Limb (tissue), 2 donors: ENCODE data around the gene CNGA1.
"Not testable (repeated sequence)": the region's sequence is repeated elsewhere in the genome, so short reads cannot be mapped to it uniquely, and the experiment has no call there.

Experiments
- DNase-seq, 2 donors: peaks; one replicate each; pipeline ENCODE4 v3.0.0-alpha.2; 2016; ENCODE audit errors: extremely low spot score in 2 of 2

The CNGA1 gene

DNA sequence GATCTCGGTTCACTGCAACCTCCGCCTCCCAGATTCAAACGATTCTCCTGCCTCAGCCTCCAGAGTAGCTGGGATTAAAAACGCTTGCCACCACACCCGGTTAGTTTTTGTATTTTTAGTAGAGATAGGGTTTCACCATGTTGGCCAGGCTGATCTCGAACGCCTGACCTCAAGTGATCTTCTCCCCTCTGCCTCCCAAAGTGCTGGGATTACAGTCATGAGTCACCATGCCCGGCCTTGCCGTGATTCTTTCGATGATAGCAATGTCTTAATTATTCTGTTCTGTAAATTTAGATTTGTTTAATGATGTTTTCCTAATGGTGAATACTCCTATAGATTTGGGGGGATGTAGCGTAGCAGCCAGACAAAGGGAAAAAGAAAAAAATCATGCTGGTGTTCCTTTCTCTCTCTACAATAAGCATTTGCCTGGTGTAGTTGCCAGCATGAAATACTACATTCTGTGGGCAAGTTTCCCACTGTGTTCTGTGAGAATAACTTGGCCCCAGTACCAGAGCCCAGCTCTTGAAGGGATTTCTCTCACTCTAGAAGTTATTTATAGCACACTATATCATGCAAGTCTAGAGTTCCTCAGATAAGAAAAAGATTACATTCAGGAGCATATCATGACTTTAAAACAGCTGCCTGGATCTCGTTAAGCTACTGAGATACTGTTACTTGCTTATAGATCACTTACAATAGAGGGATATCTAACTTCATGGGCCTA is 15.5 kb upstream of the CNGA1 start:
- peak in 1 of 2 donors; percentile 27 for DNase-seq

DNA sequence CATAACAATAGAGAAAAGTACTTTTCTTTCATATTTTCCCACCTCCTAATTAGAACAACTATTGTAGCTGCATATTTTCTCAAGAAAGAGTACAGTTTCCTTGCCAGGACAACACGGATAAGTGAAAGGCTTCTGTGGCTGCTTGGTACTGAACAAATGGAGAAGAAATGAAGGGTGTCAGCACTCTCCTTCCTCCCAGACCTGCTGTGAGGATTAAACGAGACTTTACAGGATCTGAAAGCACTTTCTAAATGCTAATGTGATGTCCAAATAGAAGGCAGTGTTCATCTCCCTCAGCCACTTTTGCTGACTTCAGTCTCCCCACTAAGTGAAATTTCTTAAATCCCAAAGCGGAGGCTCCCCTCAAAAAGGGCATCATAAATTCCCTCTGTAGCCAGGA is 14.0 kb upstream of the CNGA1 start:
- no peak for DNase-seq

DNA sequence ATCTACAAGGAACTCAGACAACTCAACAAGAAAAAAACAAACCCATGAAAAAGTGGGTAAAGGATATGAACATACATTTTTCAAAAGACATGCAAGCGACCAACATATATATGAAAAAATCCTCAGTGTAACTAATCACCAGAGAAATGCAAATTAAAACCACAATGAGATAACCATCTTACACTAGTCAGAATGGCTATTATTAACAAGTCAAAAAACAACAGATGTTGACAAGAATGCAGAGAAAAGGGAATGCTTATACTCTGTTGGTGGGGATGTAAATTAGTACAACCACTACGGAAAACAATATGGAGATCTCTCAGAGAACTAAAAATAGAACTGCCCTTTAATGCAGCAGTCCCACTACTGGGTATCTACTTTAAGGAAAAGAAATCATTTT is 12.2 kb upstream of the CNGA1 start:
- DNase-seq, result no peak

DNA sequence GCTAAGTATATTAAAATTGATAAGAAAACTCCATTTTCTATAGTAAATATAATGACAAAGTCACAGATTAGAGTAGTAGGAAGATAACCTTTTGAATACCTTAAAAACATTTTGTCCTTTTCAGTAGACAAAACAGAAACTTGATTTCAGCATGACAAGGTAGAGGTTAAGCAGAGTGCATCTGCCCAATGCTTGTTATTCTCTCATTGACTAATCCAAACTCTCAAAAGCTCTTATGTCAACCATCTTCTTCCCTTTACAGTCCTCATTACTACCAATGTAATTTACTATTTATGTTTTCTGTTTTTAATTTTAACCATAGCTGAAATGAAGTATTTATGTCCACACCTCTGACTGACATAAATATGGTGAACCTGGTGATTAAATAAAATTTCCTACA is 11.2 kb upstream of the CNGA1 start:
- DNase-seq, result no peak

DNA sequence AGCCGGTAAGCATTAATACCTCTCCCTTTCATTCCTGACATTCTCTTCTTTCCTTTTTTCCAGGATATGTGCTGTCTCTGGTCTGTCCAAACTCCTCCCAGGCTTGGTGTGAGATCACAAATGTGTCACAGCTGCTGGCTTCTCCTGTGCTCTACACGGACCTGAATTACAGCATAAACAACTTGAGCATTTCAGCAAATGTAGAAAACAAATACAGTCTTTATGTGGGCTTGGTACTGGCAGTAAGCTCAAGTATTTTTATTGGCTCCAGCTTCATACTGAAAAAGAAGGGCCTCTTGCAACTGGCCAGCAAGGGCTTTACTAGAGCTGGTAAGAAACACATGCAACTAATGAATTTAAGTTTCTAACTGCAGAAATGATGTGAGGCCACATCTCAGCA is 8.5 kb upstream of the CNGA1 start:
- peak in 1 of 2 donors; percentile 49 for DNase-seq

DNA sequence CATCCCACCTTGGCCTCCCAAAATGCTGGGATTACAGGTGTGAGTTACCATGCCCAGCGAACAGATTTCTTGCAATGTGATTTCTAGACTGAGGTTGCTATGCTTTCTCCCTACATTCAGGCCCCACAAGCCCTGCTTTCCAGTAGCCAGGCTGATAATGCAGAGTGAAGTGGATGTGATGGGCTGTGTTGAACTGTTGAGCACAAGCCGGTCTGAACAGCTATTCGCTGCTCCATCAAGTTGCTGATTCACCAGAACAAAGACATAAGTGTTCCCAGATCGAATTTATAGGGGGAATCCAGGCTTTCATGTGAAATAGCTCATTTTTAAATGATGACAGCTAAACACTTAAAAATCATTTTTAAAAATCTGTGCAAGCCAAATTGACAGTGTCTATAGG is 8.0 kb upstream of the CNGA1 start:
- DNase-seq, result peak in 1 of 2 donors; percentile 7

DNA sequence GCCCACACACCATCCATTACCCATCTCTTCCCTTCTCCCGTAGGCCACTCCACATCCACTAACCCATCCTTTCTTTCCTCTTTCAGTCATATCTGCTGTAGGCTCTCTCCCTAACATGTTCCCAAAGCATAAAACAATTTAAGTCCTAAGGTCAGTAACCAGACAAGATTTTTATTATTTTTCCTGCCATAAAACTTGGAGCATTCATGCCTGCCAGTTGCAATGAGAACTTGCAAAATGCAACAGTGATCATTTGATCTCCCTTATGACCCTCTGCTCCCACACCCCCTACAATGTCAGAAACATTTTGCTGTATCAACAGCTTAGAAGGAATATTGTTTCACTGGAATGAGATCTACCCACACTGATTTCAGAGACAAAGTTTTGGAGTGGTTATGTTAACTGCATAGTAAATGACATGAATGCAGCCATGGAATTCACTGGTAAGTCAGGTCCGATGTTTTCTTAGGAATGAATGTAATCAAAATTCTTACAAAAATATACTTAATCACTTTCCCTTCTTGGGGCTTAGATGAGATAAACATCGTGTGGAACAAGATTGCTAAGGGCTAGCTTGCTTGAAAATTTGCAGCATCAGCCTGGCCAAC is 5.8 kb upstream of the CNGA1 start:
- no peak for DNase-seq

DNA sequence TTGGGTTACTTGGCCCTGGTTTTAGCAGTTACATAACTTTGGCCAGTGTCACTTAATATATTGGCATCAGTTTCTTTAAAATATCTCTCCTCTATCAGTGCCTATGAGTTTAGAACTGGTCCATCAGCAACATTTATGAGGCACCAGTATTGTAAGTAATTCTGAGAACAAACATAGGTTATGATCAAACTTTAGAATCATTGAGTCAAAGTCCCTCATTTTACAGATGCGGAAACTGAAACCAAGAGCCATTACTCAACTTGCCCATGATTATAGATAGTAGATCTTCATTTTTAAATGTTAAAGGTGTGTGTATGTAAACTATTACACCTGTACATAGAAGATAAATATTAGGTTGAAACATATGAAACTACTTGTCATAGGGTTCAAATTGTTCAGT is 4.6 kb upstream of the CNGA1 start:
- DNase-seq, result no peak

DNA sequence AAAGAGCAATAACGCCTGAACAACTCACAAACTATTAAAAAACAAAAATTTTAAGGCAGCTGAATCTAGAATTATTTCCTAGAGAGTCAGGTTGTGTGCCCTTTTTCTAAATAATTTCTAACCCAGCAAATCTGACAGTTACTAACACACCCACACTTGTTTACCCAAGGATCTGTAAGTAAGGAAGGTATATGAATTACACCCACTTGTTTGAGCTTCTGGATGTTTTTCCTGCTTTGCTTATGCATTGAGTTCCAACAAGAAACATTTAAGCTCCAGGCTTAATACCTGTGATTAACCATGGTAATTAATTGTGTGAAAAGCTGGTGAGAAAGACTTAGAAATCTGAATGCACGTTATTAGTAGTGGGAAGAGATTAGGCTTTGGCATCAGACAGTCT is 1.6 kb upstream of the CNGA1 start:
- no peak for DNase-seq

DNA sequence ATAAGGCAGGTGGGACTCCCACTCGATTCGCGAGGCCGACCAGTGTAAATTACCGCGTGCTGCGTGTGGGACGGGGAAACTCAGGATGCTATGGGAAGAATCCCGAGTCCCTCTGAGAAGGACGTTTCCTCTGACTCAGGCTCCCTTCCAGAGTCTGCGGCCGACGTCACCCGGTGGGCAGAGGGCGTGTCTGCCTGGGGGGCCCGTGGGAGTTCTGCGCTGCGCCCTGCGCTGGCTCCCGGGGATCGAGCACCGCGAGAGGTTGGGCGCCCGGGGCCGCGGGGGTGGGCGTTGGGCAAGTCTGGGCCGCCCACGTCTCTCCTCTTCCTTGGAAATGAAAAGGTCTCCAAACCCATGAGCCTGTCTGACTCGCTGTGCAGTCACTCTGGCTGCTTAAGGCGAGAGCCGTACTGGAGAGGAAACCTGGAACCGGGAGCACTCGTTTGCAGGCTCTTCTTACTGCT is 659 bp upstream of the CNGA1 start:
- peak in 1 of 2 donors; percentile 74 for DNase-seq

DNA sequence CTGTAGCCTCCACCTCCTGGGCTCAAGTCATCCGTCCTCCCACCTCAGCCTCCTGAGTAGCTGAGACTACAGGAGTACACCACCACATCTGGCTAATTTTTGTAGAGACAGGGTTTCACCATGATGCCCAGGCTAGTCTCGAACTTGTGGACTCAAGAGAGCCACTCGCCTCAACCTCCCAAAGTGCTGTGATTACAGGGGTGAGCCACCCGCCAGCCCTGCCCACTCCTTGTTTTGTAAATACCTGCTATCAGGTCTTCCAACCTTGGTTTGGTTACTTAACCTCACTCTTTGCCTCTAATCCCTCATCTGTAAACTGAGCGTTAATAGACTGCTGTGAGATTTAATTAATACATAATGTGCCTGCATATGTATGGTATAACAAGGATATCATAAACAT is 803 bp downstream of the CNGA1 start:
- no peak for DNase-seq

DNA sequence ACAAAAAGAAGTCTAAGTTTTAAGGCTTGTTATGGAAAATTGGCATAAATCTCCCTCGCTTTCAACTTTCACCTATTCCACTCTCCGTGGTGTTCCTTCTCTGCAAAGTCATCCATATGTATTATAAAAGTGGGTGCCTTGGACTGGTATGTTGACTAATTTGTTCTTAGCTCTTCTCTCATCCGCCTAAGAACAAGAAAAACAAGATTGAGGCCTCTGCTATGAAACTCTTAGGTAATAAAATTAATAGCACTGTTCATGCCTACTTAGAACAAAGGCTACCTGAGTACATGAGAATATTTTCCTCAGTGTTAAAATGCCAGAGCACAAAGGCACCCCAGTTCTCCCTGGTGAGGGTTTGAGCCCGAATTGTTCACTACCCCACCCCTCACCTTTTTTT is 1.3 kb downstream of the CNGA1 start:
- no peak for DNase-seq

DNA sequence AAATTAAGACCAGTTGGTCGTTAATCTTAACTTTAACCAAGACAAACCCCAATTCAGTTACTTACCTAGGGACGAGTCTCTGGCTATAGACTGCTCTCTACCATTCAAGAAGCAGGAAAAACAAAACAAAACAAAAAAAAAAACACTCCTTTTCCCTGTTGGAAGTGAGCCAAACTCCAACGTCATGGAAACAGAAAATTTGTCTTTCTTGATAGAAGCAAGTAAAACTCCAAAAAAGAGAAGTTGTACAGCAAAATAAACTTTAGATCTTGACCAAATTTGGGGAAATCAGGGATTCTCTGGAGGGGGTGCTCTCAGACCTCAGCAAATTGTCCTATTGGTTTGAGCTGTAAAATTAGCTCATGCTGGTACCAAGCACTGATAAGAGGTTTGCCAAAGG is 3.7 kb downstream of the CNGA1 start:
- no peak for DNase-seq

DNA sequence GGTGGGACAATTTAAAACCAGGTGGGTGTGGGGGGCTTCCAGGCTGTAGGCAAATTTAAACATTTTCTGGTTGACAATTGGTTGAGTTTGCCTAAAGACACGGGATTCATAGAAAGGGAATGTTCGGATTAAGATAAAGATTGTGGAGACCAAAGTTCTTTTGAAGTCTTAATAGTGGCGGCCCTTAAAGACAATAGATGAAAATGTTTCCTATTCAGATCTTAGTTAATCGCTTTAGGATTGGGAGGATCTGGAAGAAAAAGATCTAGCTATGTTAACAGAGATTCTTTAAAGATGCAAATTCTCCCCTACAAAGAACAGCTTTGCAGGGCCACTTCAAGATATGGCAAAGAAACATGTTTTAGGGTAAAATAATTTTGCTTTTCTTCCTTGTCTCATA is 4.8 kb downstream of the CNGA1 start:
- no peak for DNase-seq

DNA sequence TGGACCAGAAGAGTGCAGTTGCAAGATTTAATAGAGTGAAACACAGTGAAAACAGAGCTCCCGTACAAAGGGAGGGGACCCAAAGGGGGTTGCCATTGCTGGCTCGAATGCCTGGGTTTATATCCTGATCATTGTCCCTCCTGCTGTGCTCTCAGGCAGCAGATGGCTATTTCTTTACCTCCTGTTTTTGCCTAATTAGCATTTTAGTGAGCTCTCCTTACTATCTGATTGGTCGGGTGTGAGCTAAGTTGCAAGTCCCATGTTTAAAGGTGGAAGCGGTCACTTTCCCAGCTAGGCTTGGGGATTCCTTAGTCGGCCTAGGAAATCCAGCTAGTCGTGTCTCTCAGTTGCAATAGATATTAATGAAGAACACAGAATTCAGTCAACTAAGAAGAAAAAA is 5.6 kb downstream of the CNGA1 start:
- not testable (repeated sequence) for DNase-seq

DNA sequence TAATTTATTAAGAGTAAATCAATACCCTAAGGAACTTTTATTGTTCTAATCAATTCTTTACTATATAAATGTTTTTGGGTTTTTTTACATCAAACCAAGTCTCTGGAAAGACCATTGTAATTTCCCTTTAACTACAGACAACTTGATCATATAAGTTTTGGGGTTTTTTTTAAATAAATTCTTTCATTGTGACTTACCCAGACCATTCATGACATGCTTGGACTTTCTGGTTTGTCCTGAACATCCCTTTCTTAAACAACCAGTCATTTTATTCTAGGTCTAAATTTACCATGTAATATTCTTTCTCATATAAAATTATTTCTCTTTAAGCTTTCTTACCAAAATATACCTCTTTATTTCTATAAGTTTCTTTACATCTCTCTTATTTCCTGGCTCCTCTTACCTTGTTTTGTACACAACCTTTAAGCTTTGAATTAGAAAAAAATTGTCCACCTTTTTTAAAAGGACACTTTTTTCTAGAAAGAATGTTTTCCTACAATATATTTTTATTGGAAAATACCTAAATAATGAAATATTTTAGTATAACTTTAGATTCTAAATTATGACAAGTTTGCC is 8.4 kb downstream of the CNGA1 start:
- DNase-seq, result no peak

DNA sequence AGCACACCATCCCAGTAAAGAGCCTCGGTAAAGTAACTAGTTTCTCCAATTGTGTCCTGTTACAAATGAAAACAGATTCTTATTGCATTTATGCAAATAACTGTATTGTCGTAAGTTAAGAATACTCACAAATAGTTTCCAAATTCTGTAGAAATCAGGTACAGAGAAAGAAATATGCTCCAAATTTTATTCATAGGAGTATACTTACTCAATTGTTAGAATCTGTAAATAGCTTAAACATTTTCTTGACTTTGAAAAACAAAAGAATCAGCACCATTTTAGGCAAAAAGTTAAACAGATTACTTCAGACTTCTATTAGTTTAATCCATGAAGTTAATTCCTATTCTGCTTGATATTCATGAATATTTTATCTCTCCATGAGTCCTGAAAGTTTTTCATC is 10.7 kb downstream of the CNGA1 start:
- no peak for DNase-seq

DNA sequence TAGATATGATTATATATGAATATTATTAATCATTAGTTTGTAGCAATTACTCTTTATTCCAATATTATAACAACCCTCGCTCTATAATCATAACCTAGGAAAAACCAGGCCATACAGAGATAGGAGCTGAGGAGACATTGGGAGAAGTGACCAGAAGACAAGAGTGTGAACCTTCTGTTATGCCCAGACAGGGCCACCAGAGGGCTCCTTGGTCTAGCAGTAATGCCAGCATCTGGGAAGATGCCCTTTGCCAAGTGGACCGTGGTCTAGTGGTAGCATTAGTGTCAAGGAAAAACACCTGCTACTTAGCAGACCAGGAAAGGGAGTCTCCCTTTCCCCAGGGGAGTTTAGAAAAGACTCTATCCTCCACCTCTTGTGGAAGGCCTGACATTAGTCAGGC is 12.9 kb downstream of the CNGA1 start:
- DNase-seq, result not testable (repeated sequence)

DNA sequence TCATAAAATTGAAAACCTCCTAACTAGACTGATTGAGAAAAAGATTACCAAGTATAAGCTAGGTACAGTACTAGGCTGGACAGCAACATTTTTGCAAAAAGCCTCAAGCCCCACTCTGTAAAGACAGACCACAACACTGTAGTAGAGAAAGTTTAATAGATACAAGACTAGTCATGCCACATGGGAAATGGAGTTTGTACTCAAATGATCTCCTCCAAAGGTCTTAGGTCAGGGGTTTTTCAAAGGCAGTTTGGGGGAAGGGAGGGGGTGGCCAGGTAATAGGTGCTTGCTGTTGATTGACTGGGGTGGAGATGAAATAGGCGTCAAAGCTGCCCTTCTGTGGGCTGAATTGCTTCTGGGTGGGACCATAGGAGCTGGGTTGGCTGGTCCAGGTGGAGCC is 14.2 kb downstream of the CNGA1 start:
- no peak for DNase-seq

DNA sequence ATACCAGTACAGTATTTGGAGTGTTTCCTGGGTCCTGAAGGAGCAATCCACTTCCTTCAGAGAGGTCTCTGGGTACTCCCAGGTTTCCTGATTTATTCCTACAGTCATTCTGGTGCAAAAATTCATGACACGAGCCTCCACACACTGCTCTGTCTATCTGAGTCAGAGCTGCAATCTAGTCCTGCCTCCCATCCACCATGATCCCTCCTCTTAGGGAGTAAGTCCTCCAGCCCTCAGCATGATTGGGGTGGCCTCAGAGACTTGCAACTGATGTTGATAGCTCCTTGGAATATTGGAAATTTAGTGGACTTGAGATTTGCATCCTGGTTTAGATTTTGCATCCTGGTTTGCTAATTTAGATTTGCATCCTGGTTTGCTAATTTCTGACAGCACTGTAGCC is 20.5 kb downstream of the CNGA1 start:
- no peak for DNase-seq

DNA sequence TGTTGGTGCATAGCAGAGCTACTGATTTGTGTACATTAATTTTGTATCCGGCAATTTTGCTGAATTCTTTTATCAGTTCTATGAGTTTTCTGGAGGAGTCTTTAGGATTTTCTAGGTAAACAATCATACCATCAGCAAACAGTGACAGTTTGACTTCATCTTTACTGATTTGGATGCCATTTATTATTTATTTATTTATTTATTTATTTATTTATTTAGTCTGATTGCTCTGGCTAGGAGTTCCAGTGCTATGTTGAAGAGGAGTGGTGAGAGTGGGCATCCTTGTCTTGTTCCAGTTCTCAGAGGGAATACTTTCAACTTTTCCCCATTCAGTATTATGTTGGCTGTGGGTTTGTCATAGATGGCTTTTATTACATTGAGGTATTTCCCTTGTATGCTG is 24.0 kb downstream of the CNGA1 start:
- not testable (repeated sequence) for DNase-seq

DNA sequence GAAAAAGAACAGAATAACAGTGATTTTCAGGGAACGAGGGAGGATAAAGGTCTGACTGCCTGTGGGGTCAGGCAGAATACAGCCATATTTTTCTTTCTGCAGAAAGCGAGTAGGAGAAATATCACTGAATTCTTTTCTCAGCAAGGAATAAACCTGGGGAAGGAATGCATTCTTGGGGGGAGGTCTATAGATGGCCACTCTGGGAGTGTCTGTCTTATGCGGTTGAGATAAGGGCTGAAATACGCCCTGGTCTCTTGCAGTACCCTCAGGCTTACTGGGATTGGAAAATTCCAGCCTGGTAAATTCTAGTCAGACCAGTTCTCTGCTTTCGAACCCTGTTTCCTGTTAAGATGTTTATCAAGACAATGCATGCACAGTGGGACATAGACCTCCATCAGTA is 26.3 kb downstream of the CNGA1 start:
- DNase-seq, result no peak

DNA sequence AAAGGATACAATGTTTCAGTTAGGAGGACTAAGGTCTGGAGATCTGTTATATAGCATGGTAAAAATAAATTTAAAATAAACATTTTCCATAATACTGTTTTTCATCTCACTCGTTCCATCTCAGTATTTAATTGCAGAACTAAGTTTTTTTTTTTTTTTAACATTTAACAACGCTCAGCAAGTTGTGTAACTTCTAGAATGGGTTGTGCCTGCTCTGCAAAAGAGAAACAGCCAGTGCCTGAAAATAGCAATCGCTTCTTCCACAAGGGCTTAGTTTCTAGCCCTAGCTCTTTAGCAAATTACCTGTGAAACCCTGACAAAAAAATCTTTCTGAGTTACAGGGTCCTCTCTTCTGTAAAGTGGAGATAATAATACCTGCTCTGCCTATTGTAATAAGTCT is 41.9 kb downstream of the CNGA1 start:
- DNase-seq, result no peak
